ENCODE measurements around the gene SPRR2B. TPM values are rescaled to one million over a fixed set of nuclear protein-coding genes. Genes with fewer than 3 reads are reported as not detected.

Gene SPRR2B
- total and polyA plus RNA-seq, 9 of the 15 experiments (the other 6 are each of a cell fraction or from before 2014, with no cell fraction given), result not detected

- H3K4me1 ChIP-seq (replicated peaks in 1 of 2; ENCODE audit: control insufficient read depth in 2 of 2, insufficient read depth in 2 of 2, low read length in 2 of 2), result peaks cover 0 to 10% of the 10 kb centered on the region in 2 experiments; a peak in 2 of 5 replicates
- intact Hi-C loops (cut with micrococcal nuclease) (no loop called here), in situ Hi-C loops (cut with MboI) (no loop called here)
- H3K9me3 ChIP-seq (replicated peaks; ENCODE audit: control insufficient read depth, insufficient read depth, low read depth, low read length), result no peaks in the 10 kb centered on the region
- POLR2A ChIA-PET, result no interaction called here
- no peak for FAIRE-seq
- no TSS peak for BruUV-seq (replicated peaks)
- no peaks in the 10 kb centered on the region for H3K27me3 ChIP-seq (ENCODE audit: control insufficient read depth in 2 of 2, insufficient read depth in 2 of 2, low read length in 2 of 2)
- H3K27ac ChIP-seq (ENCODE audit: extremely low read depth, low read depth, low read length), result no peak within 1 kb of the TSS
- WGBS (ENCODE audit: insufficient coverage, low coverage, missing lambda C conversion rate), result 37% methylated on average over 3 of the region's 3 CpGs
- peak within 1 kb of the TSS; percentile 46; the same call in 1 of the 2 replicates for H2AFZ ChIP-seq (ENCODE audit: low read depth, low read length)
- H3K4me3 ChIP-seq, result no peak within 1 kb of the TSS
- DNase-seq (ENCODE audit: extremely low read depth in 1 of 4, low spot score in 3 of 4), result no peak
- CTCF ChIA-PET (ENCODE audit: low intra/inter-chr PET ratio), result no interaction called here
- no peak within 1 kb of the TSS for H3K9ac ChIP-seq (ENCODE audit: insufficient read depth in 1 of 2, low read depth in 2 of 2, low read length in 2 of 2)
- H4K20me1 ChIP-seq (replicated peaks; ENCODE audit: control insufficient read depth, insufficient read depth, low read length), result no peaks in the 10 kb centered on the region
- no peaks in the 10 kb centered on the region for H3K9me1 ChIP-seq (ENCODE audit: control insufficient read depth, insufficient read depth, low read length)
- H3K36me3 ChIP-seq (ENCODE audit: control insufficient read depth, insufficient read depth, low read length), result no peaks in the 10 kb centered on the region
- peak; percentile 33; the same call in 1 of the 3 replicates for ATAC-seq
- no peaks in the 10 kb centered on the region for H3K79me2 ChIP-seq (ENCODE audit: control insufficient read depth, insufficient read depth, low read length)
- no peak within 1 kb of the TSS for H3K4me2 ChIP-seq (ENCODE audit: insufficient read depth, low read length)
- no peak for TF ChIP-seq ARNT (IDR thresholded peaks at IDR 0.05)
- TF ChIP-seq, protein P1, sequence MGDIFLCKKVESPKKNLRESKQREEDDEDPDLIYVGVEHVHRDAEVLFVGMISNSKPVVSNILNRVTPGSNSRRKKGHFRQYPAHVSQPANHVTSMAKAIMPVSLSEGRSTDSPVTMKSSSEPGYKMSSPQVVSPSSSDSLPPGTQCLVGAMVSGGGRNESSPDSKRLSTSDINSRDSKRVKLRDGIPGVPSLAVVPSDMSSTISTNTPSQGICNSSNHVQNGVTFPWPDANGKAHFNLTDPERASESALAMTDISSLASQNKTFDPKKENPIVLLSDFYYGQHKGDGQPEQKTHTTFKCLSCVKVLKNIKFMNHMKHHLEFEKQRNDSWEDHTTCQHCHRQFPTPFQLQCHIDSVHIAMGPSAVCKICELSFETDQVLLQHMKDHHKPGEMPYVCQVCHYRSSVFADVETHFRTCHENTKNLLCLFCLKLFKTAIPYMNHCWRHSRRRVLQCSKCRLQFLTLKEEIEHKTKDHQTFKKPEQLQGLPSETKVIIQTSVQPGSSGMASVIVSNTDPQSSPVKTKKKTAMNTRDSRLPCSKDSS (IDR thresholded peaks at IDR 0.05; ENCODE audit: low read depth, partially characterized antibody), result no peak
- no peak for TF ChIP-seq RUNX1 (IDR thresholded peaks at IDR 0.05; ENCODE audit: low read depth)
- no peak for TF ChIP-seq THRB (CRISPR knock-in tag; conservative IDR thresholded peaks at IDR 0.05)
- TF ChIP-seq SMAD1 (IDR thresholded peaks at IDR 0.05; ENCODE audit: low read depth, low read length, partially characterized antibody), result no peak
- TF ChIP-seq CAMTA2 (CRISPR knock-in tag; conservative IDR thresholded peaks at IDR 0.05), result no peak
- TF ChIP-seq ZNF24 (IDR thresholded peaks at IDR 0.05), result no peak
- TF ChIP-seq, protein P2, sequence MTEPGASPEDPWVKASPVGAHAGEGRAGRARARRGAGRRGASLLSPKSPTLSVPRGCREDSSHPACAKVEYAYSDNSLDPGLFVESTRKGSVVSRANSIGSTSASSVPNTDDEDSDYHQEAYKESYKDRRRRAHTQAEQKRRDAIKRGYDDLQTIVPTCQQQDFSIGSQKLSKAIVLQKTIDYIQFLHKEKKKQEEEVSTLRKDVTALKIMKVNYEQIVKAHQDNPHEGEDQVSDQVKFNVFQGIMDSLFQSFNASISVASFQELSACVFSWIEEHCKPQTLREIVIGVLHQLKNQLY (CRISPR knock-in tag; conservative IDR thresholded peaks at IDR 0.05), result no peak
- TF ChIP-seq, protein P3, sequence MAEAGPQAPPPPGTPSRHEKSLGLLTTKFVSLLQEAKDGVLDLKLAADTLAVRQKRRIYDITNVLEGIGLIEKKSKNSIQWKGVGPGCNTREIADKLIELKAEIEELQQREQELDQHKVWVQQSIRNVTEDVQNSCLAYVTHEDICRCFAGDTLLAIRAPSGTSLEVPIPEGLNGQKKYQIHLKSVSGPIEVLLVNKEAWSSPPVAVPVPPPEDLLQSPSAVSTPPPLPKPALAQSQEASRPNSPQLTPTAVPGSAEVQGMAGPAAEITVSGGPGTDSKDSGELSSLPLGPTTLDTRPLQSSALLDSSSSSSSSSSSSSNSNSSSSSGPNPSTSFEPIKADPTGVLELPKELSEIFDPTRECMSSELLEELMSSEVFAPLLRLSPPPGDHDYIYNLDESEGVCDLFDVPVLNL (CRISPR knock-in tag; IDR thresholded peaks at IDR 0.05; ENCODE audit: low read depth), result no peak
- no peak for TF ChIP-seq MEIS2 (IDR thresholded peaks at IDR 0.05; ENCODE audit: partially characterized antibody)
- TF ChIP-seq TBL1XR1 (IDR thresholded peaks at IDR 0.05; ENCODE audit: low read length in 2 of 2), result no peak
- no peak for TF ChIP-seq ZBTB5 (IDR thresholded peaks at IDR 0.05)
- TF ChIP-seq CC2D1A (IDR thresholded peaks at IDR 0.05), result no peak
- TF ChIP-seq ZNF668 (CRISPR knock-in tag; IDR thresholded peaks at IDR 0.05), result no peak
- no peak for TF ChIP-seq RBM34 (IDR thresholded peaks at IDR 0.05; ENCODE audit: borderline replicate concordance, insufficient read depth, low read length)
- TF ChIP-seq KLF16 (IDR thresholded peaks at IDR 0.05), result no peak
- TF ChIP-seq ZNF165 (CRISPR knock-in tag; IDR thresholded peaks at IDR 0.05; ENCODE audit: borderline replicate concordance), result no peak
- no peak for TF ChIP-seq DMBX1 (CRISPR knock-in tag; IDR thresholded peaks at IDR 0.05; ENCODE audit: borderline replicate concordance)
These were observed 42.0 kb upstream of the SPRR2B start, which contains the start of gene SPRR2F for GRCh38 chr1:153113416-153113815. Gene SPRR2F (minus strand): TSS chr1:153113516. CDS start chr1:153112733, 783 bp downstream.
